Tibial nerve (tissue), 3 donors: ENCODE data around the gene RAPSN.

Experiments used
- CTCF ChIP-seq, 5 experiments: fragments of 200-600 bp in 3 of 5; fragments of 450-650 bp in 2 of 5; sonication (generic) in 3 of 5; IDR thresholded peaks; one replicate each; pipeline ENCODE4 v1.5.1; 2016 to 2019; ENCODE audit warnings: antibody characterized with exemption in 5 of 5, mild to moderate bottlenecking in 3 of 5, moderate library complexity in 2 of 5
- POLR2A ChIP-seq, 2 donors: fragments of 450-650 bp; IDR thresholded peaks; one replicate each; pipeline ENCODE4 v1.6.1; 2017; ENCODE audit warnings: antibody characterized with exemption in 2 of 2, mild to moderate bottlenecking in 2 of 2, moderate library complexity in 2 of 2

GRCh38 chr11:47413351-47413750 lies 35.6 kb downstream of the RAPSN start:
- TF ChIP-seq POLR2A (IDR thresholded peaks at IDR 0.05): no peak
- TF ChIP-seq CTCF (IDR thresholded peaks at IDR 0.05): no peak
